GM12875 (cell line): ENCODE results near the gene SQSTM1.
A peak's percentile ranks its signal among the peaks of the same experiment; 100 is the strongest.

Experiments used
- H3K4me3 ChIP-seq: one replicate; pipeline ENCODE4 v1.5.1; 2011; ENCODE audit warnings: low read depth, low read length, control low read depth
- CTCF ChIP-seq: IDR thresholded peaks from 2 replicates; pipeline ENCODE4 v1.5.1; 2011; ENCODE audit warnings: low read depth, mild to moderate bottlenecking, control low read depth, inconsistent platforms, low read length, moderate library complexity, borderline replicate concordance; ENCODE audit not compliant: insufficient read depth

Gene SQSTM1

DNA sequence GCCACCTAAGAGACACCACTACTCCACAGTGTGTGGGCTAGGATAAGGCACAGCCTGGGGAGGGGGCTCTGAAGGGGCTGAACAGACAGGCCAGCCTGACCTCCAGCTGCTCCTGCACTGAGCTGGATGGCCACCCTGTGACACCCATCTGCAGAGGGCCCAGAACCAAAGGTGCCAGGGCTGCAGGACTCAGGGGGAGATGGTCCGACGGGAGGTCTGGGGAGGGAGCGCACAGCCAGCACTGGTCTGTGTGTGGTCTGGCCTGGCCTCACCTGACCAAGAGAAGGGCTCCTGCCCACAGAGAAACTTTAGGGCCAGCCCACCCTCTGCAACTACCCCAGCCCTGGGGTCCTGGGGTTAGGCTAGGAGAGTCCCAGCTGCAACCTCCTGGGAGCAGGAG is 26.1 kb upstream of the SQSTM1 start:
- TF ChIP-seq CTCF: no peak
- no peak overlapping the region for H3K4me3 ChIP-seq

DNA sequence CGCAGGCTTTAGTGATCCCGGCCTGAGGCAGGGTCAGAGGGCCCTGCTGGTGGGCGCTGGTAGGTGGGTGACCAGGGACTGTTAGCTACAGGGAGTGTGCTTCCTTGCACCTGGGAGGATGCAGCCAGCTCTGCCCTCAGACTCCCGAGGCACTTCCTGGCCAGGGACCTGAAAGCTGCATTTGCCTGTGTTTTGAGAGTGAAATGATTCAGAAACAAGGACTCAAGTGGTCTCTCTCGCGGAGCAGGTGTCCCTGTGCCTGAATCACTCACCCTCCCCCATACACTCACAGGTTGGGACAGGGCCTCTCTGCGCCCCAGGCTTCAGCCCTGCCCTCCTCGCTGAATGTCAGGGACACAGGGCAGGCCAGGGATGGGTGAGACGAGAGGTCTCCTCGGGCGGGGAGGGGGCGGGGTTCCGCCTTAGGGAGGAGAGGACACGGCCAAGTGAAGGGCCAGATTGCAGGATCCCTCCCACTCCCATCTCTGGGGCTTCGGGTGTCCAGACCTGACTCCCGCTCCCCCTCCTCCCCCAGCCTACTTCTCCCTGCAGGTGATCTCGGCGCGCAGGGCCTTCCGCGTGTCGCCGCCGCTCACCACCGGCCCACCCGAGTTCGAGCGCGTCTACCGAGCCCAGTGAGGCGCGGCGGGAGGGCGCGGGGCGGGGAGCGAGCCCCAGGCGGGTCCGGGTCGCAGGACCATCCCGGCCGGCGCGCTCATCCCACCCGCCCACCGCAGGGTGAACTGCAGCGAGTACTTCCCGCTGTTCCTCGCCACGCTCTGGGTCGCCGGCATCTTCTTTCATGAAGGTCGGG is 25.4 kb upstream of the SQSTM1 start:
- TF ChIP-seq CTCF: no peak

DNA sequence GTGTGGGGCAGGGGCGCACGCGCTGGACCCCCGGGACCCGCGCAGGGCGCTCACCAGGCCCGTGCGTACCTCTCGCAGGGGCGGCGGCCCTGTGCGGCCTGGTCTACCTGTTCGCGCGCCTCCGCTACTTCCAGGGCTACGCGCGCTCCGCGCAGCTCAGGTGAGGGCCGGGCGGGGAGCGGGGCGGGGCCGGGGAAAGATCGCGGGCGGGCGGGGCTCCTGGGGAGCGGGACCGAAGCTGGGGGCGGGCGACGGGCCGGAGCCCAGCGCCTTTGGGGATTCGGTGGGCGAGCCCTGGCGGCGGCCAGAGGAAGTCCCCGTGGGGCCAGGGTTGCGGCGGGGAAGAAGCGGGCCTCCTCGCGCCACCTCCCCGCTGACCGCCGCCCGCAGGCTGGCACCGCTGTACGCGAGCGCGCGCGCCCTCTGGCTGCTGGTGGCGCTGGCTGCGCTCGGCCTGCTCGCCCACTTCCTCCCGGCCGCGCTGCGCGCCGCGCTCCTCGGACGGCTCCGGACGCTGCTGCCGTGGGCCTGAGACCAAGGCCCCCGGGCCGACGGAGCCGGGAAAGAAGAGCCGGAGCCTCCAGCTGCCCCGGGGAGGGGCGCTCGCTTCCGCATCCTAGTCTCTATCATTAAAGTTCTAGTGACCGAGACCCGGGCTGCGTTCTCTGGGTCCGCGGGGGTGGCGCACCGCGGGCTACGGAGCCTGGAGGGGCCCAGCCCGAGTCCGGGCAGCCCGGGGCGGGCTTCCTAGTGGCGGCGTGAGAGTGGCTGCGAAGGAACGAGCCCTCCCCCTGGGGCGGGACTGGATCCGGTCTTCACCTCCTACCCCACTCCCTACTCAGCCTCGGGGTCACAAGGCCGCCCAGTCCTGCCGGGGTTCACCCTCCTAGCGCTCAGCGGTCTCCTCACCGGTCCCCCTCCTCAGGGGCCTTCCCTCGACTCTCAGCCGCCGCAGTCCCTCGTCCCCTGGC is 24.6 kb upstream of the SQSTM1 start:
- peak; percentile 84 for TF ChIP-seq CTCF
- peak overlapping the region; percentile 77 for H3K4me3 ChIP-seq

More for the DNA sequence above, 25.4 kb upstream of the SQSTM1 start:
- H3K4me3 ChIP-seq: peak overlapping the region; percentile 77

GRCh38 chr5:179796877-179797608 is 23.7 kb upstream of the SQSTM1 start:
- no peak for TF ChIP-seq CTCF
- H3K4me3 ChIP-seq: peak overlapping the region; percentile 77

DNA sequence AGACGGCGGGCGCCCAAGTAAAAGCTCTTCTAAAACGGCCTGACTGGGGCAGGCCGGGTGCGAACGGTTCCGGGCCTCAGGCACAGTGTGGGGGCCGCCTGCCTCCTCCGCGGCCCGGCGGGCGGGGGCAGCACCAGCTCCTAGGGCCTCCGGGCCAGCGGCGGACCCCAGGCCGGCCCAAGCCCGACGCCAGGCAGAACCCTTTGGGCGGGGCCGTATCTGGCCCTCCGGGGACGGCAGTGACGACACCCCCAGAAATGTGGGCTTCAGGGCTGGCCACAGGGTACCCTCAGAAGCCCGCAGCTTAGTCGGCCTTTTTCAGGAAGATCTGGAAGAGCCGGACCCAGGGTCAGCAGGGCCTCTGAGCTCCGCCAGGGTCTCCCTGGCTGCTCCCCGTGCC is 23.0 kb upstream of the SQSTM1 start:
- TF ChIP-seq CTCF: no peak
- no peak overlapping the region for H3K4me3 ChIP-seq

- no peak for TF ChIP-seq CTCF
- H3K4me3 ChIP-seq: no peak overlapping the region
Observed at GRCh38 chr5:179798144-179798770, 22.4 kb upstream of the SQSTM1 start.
